ENCODE data around the gene GRAMD1B.

GRAMD1B gene

GRCh38 chr11:123581651-123582399 is 151.8 kb downstream of the GRAMD1B start:
- H3K36me3 ChIP-seq (ENCODE audit: control insufficient read depth, insufficient read depth, low read length): peaks cover 2% of the 10 kb centered on the region; the same call in 1 of the 2 replicates
- no peak for DNase-seq (ENCODE audit: extremely low read depth, insufficient read length)
- H3K27me3 ChIP-seq (replicated peaks; ENCODE audit: control insufficient read depth, insufficient read depth, low read length): no peaks in the 10 kb centered on the region
- TF ChIP-seq CTCF (IDR thresholded peaks at IDR 0.05; ENCODE audit: insufficient read depth, low read length, poor library complexity, severe bottlenecking): no peak
- no peak overlapping the region for H3K4me3 ChIP-seq (replicated peaks; ENCODE audit: low read depth, low read length)

- no peak overlapping the region for H3K4me3 ChIP-seq (replicated peaks; ENCODE audit: low read depth, low read length)
- DNase-seq (ENCODE audit: extremely low read depth, insufficient read length): no peak
- no peaks in the 10 kb centered on the region for H3K27me3 ChIP-seq (replicated peaks; ENCODE audit: control insufficient read depth, insufficient read depth, low read length)
- peaks cover 2% of the 10 kb centered on the region; the same call in 1 of the 2 replicates for H3K36me3 ChIP-seq (ENCODE audit: control insufficient read depth, insufficient read depth, low read length)
- no peak for TF ChIP-seq CTCF (IDR thresholded peaks at IDR 0.05; ENCODE audit: insufficient read depth, low read length, poor library complexity, severe bottlenecking)
Observed at GRCh38 chr11:123582992-123583504, 153.0 kb downstream of the GRAMD1B start.

DNA sequence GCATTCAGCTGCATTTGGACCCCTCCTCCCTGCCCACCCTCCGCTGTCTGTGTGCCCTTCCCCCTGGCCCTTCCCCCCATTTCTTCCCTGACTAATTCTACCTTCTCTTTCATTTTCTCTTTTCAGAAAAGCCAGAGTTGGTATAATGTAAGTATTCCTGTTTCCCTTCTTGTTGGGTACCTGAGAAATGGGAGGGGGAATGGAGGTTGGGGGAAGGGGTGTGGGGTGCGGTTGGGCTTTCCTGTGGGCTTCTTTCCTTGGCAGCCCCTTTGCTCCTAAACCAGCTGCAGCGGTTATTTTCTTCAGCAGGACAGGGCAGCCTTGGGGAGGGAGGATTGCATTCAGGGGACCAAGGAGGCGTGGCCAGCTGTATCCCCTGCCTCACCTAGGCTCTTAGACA is 154.1 kb downstream of the GRAMD1B start:
- no peak for TF ChIP-seq CTCF (IDR thresholded peaks at IDR 0.05; ENCODE audit: insufficient read depth, low read length, poor library complexity, severe bottlenecking)
- H3K27me3 ChIP-seq (replicated peaks; ENCODE audit: control insufficient read depth, insufficient read depth, low read length): no peaks in the 10 kb centered on the region
- H3K4me3 ChIP-seq (replicated peaks; ENCODE audit: low read depth, low read length): no peak overlapping the region
- no peak for DNase-seq (ENCODE audit: extremely low read depth, insufficient read length)
- H3K36me3 ChIP-seq (ENCODE audit: control insufficient read depth, insufficient read depth, low read length): peaks cover 2% of the 10 kb centered on the region; the same call in 1 of the 2 replicates

GRCh38 chr11:123584737-123585136 is 154.7 kb downstream of the GRAMD1B start:
- no peak overlapping the region for H3K4me3 ChIP-seq (replicated peaks; ENCODE audit: low read depth, low read length)
- no peak for TF ChIP-seq CTCF (IDR thresholded peaks at IDR 0.05; ENCODE audit: insufficient read depth, low read length, poor library complexity, severe bottlenecking)

DNA sequence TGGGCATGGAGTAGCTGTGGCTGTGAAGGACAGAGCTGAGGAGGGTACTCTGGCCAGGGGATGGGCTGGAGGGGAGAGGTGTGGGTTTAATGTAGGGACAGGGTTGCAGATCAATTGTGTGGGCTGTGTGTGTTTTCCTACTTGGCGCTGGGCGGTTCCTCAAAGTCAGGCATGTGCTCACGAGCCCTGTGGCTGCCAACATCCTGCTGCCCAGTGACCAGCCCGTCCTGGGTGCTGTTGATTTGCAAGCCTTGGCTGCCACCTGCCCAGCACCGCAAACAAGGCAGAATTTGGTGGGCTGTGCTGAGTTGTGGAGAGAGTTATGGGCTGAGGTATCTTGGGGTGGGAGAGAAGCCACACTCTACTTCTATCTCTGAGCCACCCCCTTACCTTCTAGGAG is 155.1 kb downstream of the GRAMD1B start:
- DNase-seq (ENCODE audit: extremely low read depth, insufficient read length): no peak
- no peak for TF ChIP-seq CTCF (IDR thresholded peaks at IDR 0.05; ENCODE audit: insufficient read depth, low read length, poor library complexity, severe bottlenecking)
- Histone ChIP-seq H3K27me3 (replicated peaks; ENCODE audit: control insufficient read depth, insufficient read depth, low read length) (no peaks in the 10 kb centered on the region), H3K36me3 (ENCODE audit: control insufficient read depth, insufficient read depth, low read length) (0 out of 2 replicates have a peak, but pooled peaks cover 2% of the 10 kb centered on the region), H3K4me3 (replicated peaks; ENCODE audit: low read depth, low read length) (no peak overlapping the region)

More at GRCh38 chr11:123584737-123585136, 154.7 kb downstream of the GRAMD1B start:
- no peaks in the 10 kb centered on the region for H3K27me3 ChIP-seq (replicated peaks; ENCODE audit: control insufficient read depth, insufficient read depth, low read length)
- DNase-seq (ENCODE audit: extremely low read depth, insufficient read length): no peak
- 0 out of 2 replicates have a peak, but pooled peaks cover 2% of the 10 kb centered on the region for H3K36me3 ChIP-seq (ENCODE audit: control insufficient read depth, insufficient read depth, low read length)

Data from GM06990 (cell line).